ENCODE results near the gene SHPK. TPM values are rescaled to one million over a fixed set of nuclear protein-coding genes. Genes with fewer than 3 reads are reported as not detected.

Gene SHPK
- total and polyA plus RNA-seq, 9 of the 15 experiments (the other 6 are each of a cell fraction or from before 2014, with no cell fraction given): 2.5 to 16.3 (median 11.8) TPM

DNA sequence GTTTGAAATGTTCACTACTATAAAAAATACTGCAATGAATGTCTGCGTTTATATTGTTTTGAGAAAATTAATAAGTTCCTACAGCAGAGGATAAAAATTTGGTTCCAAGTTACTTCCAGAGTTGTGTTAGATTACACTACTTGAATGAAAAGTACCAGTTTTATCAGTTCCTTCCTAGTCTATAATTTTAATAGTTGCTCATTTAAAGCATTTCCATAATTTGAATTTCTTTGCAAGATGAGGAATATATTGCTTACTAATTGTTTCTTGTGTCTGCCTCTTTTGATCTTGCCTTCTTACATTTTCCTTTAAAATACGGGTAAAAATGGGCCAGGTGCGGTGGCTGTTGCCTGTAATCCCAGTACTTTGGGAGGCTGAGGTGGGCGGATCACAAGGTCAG, 36.5 kb upstream of the SHPK start:
- Histone ChIP-seq H3K4me3 (no peak overlapping the region), H3K27ac (ENCODE audit: extremely low read depth, low read depth, low read length) (no peak overlapping the region), H3K4me2 (ENCODE audit: insufficient read depth, low read length) (no peak overlapping the region), H3K27me3 (ENCODE audit: control insufficient read depth in 2 of 2, insufficient read depth in 2 of 2, low read length in 2 of 2) (no peaks in the 10 kb centered on the region; a peak in 2 of 5 replicates), H3K79me2 (ENCODE audit: control insufficient read depth, insufficient read depth, low read length) (peaks cover 18% of the 10 kb centered on the region), H4K20me1 (replicated peaks; ENCODE audit: control insufficient read depth, insufficient read depth, low read length) (0 out of 2 replicates have a peak, but pooled peaks cover 2% of the 10 kb centered on the region), H3K9ac (ENCODE audit: insufficient read depth in 1 of 2, low read depth in 2 of 2, low read length in 2 of 2) (no peak overlapping the region), H3K9me3 (replicated peaks; ENCODE audit: control insufficient read depth, insufficient read depth, low read depth, low read length) (no peaks in the 10 kb centered on the region), H3K9me1 (ENCODE audit: control insufficient read depth, insufficient read depth, low read length) (no peaks in the 10 kb centered on the region), H3K4me1 (replicated peaks in 1 of 2; ENCODE audit: control insufficient read depth in 2 of 2, insufficient read depth in 2 of 2, low read length in 2 of 2) (peaks cover 0 to 20% of the 10 kb centered on the region in 2 experiments; a peak in 3 of 5 replicates), H2AFZ (ENCODE audit: low read depth, low read length) (no peak overlapping the region), H3K36me3 (ENCODE audit: control insufficient read depth, insufficient read depth, low read length) (peaks cover 7% of the 10 kb centered on the region; the same call in 2 of the 3 replicates)
- intact Hi-C loops (cut with micrococcal nuclease): no loop called here
- in situ Hi-C loops (cut with MboI): no loop called here
- no TSS peak for BruUV-seq (replicated peaks)
- FAIRE-seq: no peak
- 77% methylated on average over 3 of the region's 4 CpGs for WGBS (ENCODE audit: insufficient coverage, low coverage, missing lambda C conversion rate)
- TF ChIP-seq ZKSCAN3 (CRISPR knock-in tag; IDR thresholded peaks at IDR 0.05) (no peak), MTA1 (IDR thresholded peaks at IDR 0.05; ENCODE audit: borderline replicate concordance) (no peak), TEAD2 (tag; IDR thresholded peaks at IDR 0.05) (no peak), ZC3H8 (IDR thresholded peaks at IDR 0.05) (no peak), CC2D1A (IDR thresholded peaks at IDR 0.05) (no peak), ZNF583 (CRISPR knock-in tag; IDR thresholded peaks at IDR 0.05) (no peak), THRAP3 (IDR thresholded peaks at IDR 0.05; ENCODE audit: borderline replicate concordance) (no peak)
- TF ChIP-seq, protein P1, sequence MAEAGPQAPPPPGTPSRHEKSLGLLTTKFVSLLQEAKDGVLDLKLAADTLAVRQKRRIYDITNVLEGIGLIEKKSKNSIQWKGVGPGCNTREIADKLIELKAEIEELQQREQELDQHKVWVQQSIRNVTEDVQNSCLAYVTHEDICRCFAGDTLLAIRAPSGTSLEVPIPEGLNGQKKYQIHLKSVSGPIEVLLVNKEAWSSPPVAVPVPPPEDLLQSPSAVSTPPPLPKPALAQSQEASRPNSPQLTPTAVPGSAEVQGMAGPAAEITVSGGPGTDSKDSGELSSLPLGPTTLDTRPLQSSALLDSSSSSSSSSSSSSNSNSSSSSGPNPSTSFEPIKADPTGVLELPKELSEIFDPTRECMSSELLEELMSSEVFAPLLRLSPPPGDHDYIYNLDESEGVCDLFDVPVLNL (CRISPR knock-in tag; IDR thresholded peaks at IDR 0.05; ENCODE audit: low read depth): no peak
- TF ChIP-seq, protein P2, sequence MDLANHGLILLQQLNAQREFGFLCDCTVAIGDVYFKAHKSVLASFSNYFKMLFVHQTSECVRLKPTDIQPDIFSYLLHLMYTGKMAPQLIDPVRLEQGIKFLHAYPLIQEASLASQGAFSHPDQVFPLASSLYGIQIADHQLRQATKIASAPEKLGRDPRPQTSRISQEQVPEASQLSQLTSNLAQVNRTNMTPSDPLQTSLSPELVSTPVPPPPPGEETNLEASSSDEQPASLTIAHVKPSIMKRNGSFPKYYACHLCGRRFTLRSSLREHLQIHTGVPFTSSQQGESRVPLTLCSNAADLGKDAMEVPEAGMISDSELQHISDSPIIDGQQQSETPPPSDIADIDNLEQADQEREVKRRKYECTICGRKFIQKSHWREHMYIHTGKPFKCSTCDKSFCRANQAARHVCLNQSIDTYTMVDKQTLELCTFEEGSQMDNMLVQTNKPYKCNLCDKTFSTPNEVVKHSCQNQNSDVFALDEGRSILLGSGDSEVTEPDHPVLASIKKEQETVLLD (IDR thresholded peaks at IDR 0.05): no peak
- TF ChIP-seq, protein P3, sequence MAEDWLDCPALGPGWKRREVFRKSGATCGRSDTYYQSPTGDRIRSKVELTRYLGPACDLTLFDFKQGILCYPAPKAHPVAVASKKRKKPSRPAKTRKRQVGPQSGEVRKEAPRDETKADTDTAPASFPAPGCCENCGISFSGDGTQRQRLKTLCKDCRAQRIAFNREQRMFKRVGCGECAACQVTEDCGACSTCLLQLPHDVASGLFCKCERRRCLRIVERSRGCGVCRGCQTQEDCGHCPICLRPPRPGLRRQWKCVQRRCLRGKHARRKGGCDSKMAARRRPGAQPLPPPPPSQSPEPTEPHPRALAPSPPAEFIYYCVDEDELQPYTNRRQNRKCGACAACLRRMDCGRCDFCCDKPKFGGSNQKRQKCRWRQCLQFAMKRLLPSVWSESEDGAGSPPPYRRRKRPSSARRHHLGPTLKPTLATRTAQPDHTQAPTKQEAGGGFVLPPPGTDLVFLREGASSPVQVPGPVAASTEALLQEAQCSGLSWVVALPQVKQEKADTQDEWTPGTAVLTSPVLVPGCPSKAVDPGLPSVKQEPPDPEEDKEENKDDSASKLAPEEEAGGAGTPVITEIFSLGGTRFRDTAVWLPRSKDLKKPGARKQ (CRISPR knock-in tag; IDR thresholded peaks at IDR 0.05): no peak
- TF ChIP-seq, protein P4, sequence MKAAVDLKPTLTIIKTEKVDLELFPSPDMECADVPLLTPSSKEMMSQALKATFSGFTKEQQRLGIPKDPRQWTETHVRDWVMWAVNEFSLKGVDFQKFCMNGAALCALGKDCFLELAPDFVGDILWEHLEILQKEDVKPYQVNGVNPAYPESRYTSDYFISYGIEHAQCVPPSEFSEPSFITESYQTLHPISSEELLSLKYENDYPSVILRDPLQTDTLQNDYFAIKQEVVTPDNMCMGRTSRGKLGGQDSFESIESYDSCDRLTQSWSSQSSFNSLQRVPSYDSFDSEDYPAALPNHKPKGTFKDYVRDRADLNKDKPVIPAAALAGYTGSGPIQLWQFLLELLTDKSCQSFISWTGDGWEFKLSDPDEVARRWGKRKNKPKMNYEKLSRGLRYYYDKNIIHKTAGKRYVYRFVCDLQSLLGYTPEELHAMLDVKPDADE (conservative IDR thresholded peaks at IDR 0.05; ENCODE audit: control insufficient read depth, low read depth, low read length): no peak
- TF ChIP-seq, protein P5, sequence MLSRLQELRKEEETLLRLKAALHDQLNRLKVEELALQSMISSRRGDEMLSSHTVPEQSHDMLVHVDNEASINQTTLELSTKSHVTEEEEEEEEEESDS (CRISPR knock-in tag; IDR thresholded peaks at IDR 0.05): no peak
- ChIA-PET POLR2A (interaction anchor here (0.6 kb wide), 1 partner anchor 22 kb away, joined by 4 read pairs; no protein-coding TSS in a partner anchor), CTCF (ENCODE audit: low intra/inter-chr PET ratio) (no interaction called here)
- no peak for ATAC-seq
- DNase-seq (ENCODE audit: extremely low read depth in 1 of 4, low spot score in 3 of 4): no peak

Measured in K562 (cell line).